HG03571 (cell line): ENCODE measurements around the gene AP1S1.

Experiments used
- ATAC-seq: cut with Tn5 transposase; IDR thresholded peaks from one replicate; pipeline ENCODE4 v1.9.1; 2021; ENCODE audit not compliant: unreplicated experiment

Gene AP1S1

GRCh38 chr7:101169838-101170551, 15.7 kb downstream of the AP1S1 start:
- no peak for ATAC-seq

GRCh38 chr7:101170617-101171441, 16.6 kb downstream of the AP1S1 start:
- no peak for ATAC-seq

- ATAC-seq: no peak
These were observed 17.2 kb downstream of the AP1S1 start for GRCh38 chr7:101171442-101171837.

- no peak for ATAC-seq
These were observed 18.0 kb downstream of the AP1S1 start for GRCh38 chr7:101172005-101172853.

- ATAC-seq: no peak
These were observed 18.8 kb downstream of the AP1S1 start for GRCh38 chr7:101172854-101173751.

GRCh38 chr7:101173752-101174244, 19.5 kb downstream of the AP1S1 start:
- peak; percentile 60 for ATAC-seq

GRCh38 chr7:101174322-101174854, 20.1 kb downstream of the AP1S1 start:
- no peak for ATAC-seq

GRCh38 chr7:101175664-101176063, 21.4 kb downstream of the AP1S1 start:
- ATAC-seq: no peak

GRCh38 chr7:101177644-101178043, 23.4 kb downstream of the AP1S1 start:
- no peak for ATAC-seq

- ATAC-seq: no peak
These were observed 24.8 kb downstream of the AP1S1 start for GRCh38 chr7:101179117-101179516.

- no peak for ATAC-seq
These were observed 25.4 kb downstream of the AP1S1 start for GRCh38 chr7:101179713-101180112.

- no peak for ATAC-seq
These were observed 26.0 kb downstream of the AP1S1 start, which contains the start of gene NAT16 for GRCh38 chr7:101180130-101180755. Gene NAT16, minus strand, starts transcription at chr7:101180293. Its CDS starts 5,486 bp downstream, at chr7:101174807.

- no peak for ATAC-seq
These were observed 31.1 kb downstream of the AP1S1 start for GRCh38 chr7:101185258-101185839.

- no peak for ATAC-seq
These were observed 31.9 kb downstream of the AP1S1 start for GRCh38 chr7:101186194-101186593.

GRCh38 chr7:101186844-101187428, 32.7 kb downstream of the AP1S1 start:
- no peak for ATAC-seq

- no peak for ATAC-seq
These were observed 34.8 kb downstream of the AP1S1 start for GRCh38 chr7:101189109-101189508.

GRCh38 chr7:101195884-101196283, 41.6 kb downstream of the AP1S1 start:
- no peak for ATAC-seq

GRCh38 chr7:101197991-101198390, 43.7 kb downstream of the AP1S1 start:
- no peak for ATAC-seq

GRCh38 chr7:101198476-101198875, 44.2 kb downstream of the AP1S1 start:
- no peak for ATAC-seq
